Nasal cavity respiratory epithelium epithelial cell of viscerocranial mucosa (primary cell): ENCODE measurements around the gene SZT2. TPM values are rescaled to one million over a fixed set of nuclear protein-coding genes. Genes with fewer than 3 reads are reported as not detected.

Experiments
- total RNA-seq: library from RNA; depleted of rRNA; stranded (reverse); fragments of >200 nt; gene quantifications from 2 replicates; pipeline ENCODE4 v1.2.3, GENCODE V29; 2014

SZT2 gene
- 11.6 and 24.6 TPM in 2 replicates for total RNA-seq

DNA sequence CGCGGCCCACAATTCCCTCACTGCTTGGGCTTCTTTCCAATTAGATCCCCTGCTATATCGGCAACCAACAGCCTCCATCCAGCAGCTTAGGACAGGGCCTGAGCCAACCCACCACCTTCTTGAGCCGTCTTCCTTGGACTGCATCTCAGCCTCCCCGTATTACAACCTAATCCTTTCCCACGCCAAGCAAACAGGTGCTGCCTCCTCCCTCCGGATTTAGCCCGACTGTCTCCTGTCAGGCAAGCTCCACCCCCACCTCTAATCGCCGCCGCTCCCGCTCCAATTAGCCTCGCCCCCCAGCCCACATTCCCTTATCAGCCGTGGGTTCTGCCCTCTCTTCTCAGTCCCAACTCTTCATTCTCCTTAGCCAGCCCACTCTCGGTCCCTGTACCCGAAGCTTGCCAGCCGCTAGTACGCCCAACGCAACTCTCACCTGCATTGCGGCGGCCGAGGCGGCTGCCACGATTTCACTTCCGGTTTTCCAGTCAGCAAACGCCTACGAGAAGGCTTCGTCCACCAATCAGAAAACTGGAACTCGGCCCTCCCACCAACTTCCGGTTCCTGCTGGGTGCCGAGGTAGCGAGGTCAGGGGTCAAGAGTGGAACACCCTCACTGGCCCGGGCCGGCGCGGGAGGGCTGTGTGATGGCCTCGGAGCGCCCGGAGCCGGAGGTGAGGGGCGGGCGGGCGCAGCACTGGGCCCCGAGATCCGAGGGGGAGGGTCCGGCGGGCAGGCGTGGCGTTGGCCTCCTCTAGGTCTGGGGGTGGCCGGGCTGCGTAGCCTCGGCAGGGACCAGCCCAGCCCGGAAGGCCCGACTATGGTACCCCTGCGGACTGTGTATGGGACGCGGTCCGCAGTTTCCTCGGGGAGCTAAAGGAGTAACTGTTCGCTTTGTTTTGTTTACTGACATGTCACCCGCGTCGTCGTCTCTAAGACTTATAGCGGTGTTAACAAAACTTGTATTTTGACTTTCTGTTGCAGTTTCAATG lies at the start of gene SZT2, which contains the start of gene MED8:
Gene SZT2, plus strand, starts transcription at position 574 of the 988 bp plus-strand sequence. Its CDS starts 70 bp downstream, at position 644.
Gene MED8, minus strand, starts transcription at position 475 of the 988 bp plus-strand sequence. Its CDS starts 36 bp downstream, at position 439.

DNA sequence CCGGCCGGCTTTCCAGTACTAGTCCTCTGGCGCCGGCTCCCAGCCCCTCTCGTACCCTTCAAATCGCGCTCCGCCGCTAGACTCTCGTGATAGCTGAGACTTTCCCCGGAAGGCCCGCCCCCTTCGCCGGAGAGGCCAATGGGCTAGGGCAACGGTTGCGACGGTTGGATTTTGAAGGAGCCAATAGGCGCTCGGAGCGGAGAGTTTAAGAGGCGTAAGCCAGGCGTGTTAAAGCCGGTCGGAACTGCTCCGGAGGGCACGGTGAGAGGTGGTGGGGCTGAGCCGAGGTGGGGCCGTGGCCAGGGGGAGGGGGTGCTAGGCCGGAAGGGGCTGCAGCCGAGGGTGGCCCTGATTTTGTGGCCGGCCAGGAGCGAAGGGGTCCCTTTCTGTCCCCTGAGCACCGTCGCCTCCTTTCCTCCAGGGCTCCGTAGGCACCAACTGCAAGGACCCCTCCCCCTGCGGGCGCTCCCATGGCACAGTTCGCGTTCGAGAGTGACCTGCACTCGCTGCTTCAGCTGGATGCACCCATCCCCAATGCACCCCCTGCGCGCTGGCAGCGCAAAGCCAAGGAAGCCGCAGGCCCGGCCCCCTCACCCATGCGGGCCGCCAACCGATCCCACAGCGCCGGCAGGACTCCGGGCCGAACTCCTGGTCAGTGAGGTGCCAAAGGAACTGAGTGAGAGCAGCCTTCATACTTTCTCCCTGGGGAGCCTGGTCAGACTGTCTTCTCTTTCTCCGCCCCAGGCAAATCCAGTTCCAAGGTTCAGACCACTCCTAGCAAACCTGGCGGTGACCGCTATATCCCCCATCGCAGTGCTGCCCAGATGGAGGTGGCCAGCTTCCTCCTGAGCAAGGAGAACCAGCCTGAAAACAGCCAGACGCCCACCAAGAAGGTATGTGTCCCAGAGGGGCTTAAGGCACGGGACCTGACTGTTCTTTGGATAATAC lies 30.7 kb upstream of the SZT2 start, which contains the start of gene CDC20:
Gene CDC20, plus strand, starts transcription at position 236 of the 948 bp plus-strand sequence. Its CDS starts 235 bp downstream, at position 471.

DNA sequence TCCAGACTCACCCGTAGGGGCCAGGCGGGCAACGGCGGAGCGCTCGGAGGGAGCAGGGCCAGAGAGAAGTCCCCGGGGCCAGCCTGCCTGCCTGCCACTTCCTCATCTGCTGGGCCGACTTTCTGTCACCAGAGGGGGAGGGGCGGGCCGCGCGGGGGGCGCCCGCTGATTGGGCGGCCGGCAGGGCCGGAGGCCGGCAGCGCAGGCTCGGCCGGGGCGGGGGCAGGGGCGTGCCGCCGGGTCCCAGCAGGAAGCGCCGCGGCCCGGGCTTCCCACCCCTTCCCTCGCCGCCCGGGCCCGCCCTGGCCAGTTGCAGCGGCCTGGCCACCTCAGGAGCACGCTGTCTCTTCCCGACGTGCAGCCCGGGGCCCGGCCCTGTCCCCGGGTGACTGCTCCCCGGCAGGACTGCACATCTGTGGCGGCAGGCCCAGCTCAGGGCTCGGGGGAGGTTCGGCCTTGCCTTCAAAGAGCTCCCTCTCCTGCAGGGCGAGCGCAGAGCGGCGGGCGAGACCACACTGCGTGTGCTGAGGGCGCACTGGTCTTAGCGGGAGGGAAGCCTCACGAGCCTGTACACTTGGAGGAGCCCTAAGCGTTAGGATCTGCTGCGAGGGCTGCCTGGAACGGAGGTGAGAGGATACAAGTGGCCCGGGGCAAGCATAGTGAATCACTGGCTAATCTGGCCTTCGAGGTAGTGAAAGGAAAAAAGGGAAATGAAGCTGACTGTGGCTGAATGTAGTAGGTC lies 21.6 kb upstream of the SZT2 start, which contains the start of gene ELOVL1:
Gene ELOVL1, minus strand, starts transcription at position 108 of the 742 bp plus-strand sequence. CDS start 2,402 bp downstream, outside the sequence.

DNA sequence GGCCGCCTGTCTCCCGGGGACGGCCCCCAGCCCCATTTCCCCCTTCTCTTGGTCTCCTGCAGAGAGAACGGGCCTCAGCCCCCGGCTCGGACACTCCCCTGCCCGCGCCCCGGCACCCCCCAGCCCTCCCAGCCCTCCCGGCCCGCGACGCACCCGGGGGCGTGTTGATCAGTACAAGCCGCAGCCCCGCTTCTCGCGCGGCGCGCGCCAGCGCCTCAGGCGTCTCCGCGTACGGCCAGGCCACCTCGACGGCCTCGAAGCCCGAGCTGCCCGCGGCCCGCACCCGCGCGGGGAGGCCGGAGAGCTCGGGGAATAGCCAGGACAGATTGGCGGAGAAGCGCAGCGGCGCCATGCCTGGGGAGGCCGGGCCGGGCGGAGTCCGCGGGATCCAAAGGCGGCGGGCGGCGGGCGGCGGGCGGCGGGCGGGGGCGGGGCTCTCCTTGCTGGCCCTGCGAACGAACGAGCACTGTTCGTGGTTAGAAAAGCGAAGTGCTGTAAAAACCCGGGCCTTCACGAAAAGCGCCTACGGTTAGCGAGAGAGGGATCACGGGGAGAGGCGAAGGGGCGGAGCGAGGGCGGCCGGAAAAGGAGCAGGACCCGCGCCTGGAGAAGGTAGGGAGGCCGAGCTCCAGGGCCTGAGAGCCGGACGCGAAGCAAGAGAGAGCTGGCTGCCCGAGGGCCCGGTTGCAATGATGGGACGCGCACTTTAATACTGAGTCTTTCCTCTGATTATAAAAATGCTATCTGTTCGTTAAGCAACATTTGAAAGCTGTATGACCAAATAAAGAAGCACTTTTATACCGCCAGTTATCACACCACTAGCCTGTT lies 64.0 kb downstream of the SZT2 start, which contains the start of gene HYI:
Gene HYI, minus strand, starts transcription at position 490 of the 828 bp plus-strand sequence. Its CDS starts 138 bp downstream, at position 352.

Other genes starting within 250 kb of the SZT2 start
- gene EBNA1BP2, start 217.6 kb upstream of the SZT2 start, total RNA-seq = 112 and 197 TPM in 2 replicates
- gene CFAP57, start 217.6 kb upstream of the SZT2 start, total RNA-seq = 0.07 and 0.34 TPM in 2 replicates
- gene TMEM125, start 119.9 kb upstream of the SZT2 start, total RNA-seq = 2.8 and 15.4 TPM in 2 replicates
- gene C1orf210, start 104.3 kb upstream of the SZT2 start, total RNA-seq = 5.5 and 5.8 TPM in 2 replicates
- 0.14 and 0.34 TPM in 2 replicates for gene TIE1, start 88.9 kb upstream of the SZT2 start, total RNA-seq
- gene MPL, start 52.1 kb upstream of the SZT2 start, total RNA-seq = not detected in 2 replicates
- 0.21 and 1.4 TPM in 2 replicates for gene CDC20, start 30.9 kb upstream of the SZT2 start, total RNA-seq
- 44.4 and 52.7 TPM in 2 replicates for gene ELOVL1, start 21.9 kb upstream of the SZT2 start, total RNA-seq
- gene MED8, start 99 bp upstream of the SZT2 start, total RNA-seq = 40.2 and 97.7 TPM in 2 replicates
- gene HYI, start 64.0 kb downstream of the SZT2 start, total RNA-seq = 13.6 and 18.5 TPM in 2 replicates
- gene PTPRF, start 141.0 kb downstream of the SZT2 start, total RNA-seq = 120 and 993 TPM in 2 replicates